SH-SY5Y (cell line): Measurements from ENCODE around the gene ARHGAP24.

Source experiments
- GATA2 ChIP-seq: IDR thresholded peaks from 2 replicates; pipeline ENCODE4 v1.6.1; 2011; ENCODE audit warnings: mild to moderate bottlenecking, low read depth, low read length
- GATA3 ChIP-seq: IDR thresholded peaks from 2 replicates; pipeline ENCODE4 v1.6.1; 2011; ENCODE audit warnings: low read depth, mild to moderate bottlenecking, low read length, moderate library complexity

GRCh38 chr4:85774489-85774888 is 299.5 kb downstream of the ARHGAP24 start:
- TF ChIP-seq GATA2 (no peak), GATA3 (no peak)
